Activated B cell treated with CpG ODN at 0.5 μM for 24 hours (primary cell): ENCODE measurements around the gene GZMM. TPM values are rescaled to one million over a fixed set of nuclear protein-coding genes. Genes with fewer than 3 reads are reported as not detected.

ENCODE experiments used
- ATAC-seq: fragments of 200-7000 bp; cut with Tn5 transposase; one replicate; pipeline ENCODE4 v1.10.0; 2021; ENCODE audit warnings: low read depth, mild to moderate bottlenecking, moderate library complexity
- CTCF ChIA-PET: fragments of 350-600 bp; sonication (Branson Sonifier 250); formaldehyde crosslinking; loops from one replicate; lab custom pipeline; 2021; ENCODE audit warnings: antibody characterized with exemption; lab: Charles Lee
- POLR2A ChIA-PET: fragments of 350-600 bp; sonication (Branson Sonifier 250); formaldehyde crosslinking; loops from one replicate; lab custom pipeline; 2021; ENCODE audit warnings: antibody characterized with exemption; lab: Charles Lee
- DNase-seq: peaks from one replicate; pipeline ENCODE4 v3.0.0; 2022
- H3K27ac Mint-ChIP-seq: one replicate; pipeline ENCODE4 v1.8.0; 2020; ENCODE audit warnings: mixed read lengths
- H3K27me3 Mint-ChIP-seq: one replicate; pipeline ENCODE4 v1.8.0; 2021; ENCODE audit warnings: mixed read lengths
- H3K36me3 Mint-ChIP-seq: one replicate; pipeline ENCODE4 v1.8.0; 2021; ENCODE audit warnings: low read depth, mixed read lengths
- H3K4me1 Mint-ChIP-seq: one replicate; pipeline ENCODE4 v1.8.0; 2021; ENCODE audit warnings: mixed read lengths
- H3K4me3 Mint-ChIP-seq: one replicate; pipeline ENCODE4 v1.8.0; 2020; ENCODE audit warnings: mild to moderate bottlenecking, mixed read lengths
- H3K9me3 Mint-ChIP-seq: one replicate; pipeline ENCODE4 v1.8.0; 2020; ENCODE audit warnings: mixed read lengths
- CTCF ChIP-seq: fragments of 200-600 bp; IDR thresholded peaks from one replicate; pipeline ENCODE4 v1.8.0; 2022; ENCODE audit warnings: antibody characterized with exemption, mild to moderate bottlenecking
- intact Hi-C: fragments of 100-400 bp; cut with micrococcal nuclease; formaldehyde crosslinking; loops from one replicate; pipeline ENCODE4 v1.15.1; 2024
- total RNA-seq: library from RNA; stranded (reverse); gene quantifications from 2 replicates; pipeline ENCODE4 v1.2.3, GENCODE V29; 2022

GZMM gene
- total RNA-seq, 1 donor from 2014 or later: not detected

- H3K36me3 Mint-ChIP-seq: no peaks in the 10 kb centered on the region
- H3K4me1 Mint-ChIP-seq: peaks cover 11% of the 10 kb centered on the region
- no peak for TF ChIP-seq CTCF
- H3K4me3 Mint-ChIP-seq: peak overlapping the region; percentile 44
- no peaks in the 10 kb centered on the region for H3K9me3 Mint-ChIP-seq
- H3K27me3 Mint-ChIP-seq: peaks cover 14% of the 10 kb centered on the region
- H3K27ac Mint-ChIP-seq: no peak overlapping the region
- intact Hi-C loops: loop anchor here (1.0 to 2.0 kb wide), 2 partner anchors 44 to 145 kb away; partner anchors contain the start of gene POLRMT
- ChIA-PET POLR2A (interaction anchor here (0.7 kb wide), 1 partner anchor 61 kb away, joined by 3 read pairs; no protein-coding TSS in a partner anchor), CTCF (no interaction called here)
- ATAC-seq: no peak
- peak; percentile 42 for DNase-seq
Observed at GRCh38 chr19:588741-589692, 45.2 kb downstream of the GZMM start.

DNA sequence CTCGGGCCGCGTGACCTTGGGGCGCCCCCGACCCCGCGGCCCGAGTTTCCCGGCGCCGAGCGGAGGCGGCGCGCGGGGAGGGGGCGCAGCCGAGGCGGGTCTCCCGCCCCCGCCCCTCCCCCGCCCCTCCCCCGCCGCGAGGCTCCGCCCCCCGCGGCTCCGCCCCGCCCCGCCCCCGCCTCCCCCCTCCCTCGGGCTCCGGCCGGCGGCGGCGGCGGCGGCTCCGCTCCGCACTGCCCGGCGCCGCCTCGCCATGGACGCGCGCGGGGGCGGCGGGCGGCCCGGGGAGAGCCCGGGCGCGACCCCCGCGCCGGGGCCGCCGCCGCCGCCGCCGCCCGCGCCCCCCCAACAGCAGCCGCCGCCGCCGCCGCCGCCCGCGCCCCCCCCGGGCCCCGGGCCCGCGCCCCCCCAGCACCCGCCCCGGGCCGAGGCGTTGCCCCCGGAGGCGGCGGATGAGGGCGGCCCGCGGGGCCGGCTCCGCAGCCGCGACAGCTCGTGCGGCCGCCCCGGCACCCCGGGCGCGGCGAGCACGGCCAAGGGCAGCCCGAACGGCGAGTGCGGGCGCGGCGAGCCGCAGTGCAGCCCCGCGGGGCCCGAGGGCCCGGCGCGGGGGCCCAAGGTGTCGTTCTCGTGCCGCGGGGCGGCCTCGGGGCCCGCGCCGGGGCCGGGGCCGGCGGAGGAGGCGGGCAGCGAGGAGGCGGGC, 46.0 kb downstream of the GZMM start, which contains the start of gene HCN2:
Gene HCN2 (plus strand): TSS at position 189 of the 703 bp plus-strand sequence. CDS start 65 bp downstream, at position 254.
- H3K27ac Mint-ChIP-seq: no peak within 1 kb of the TSS
- no peak for DNase-seq
- H3K4me3 Mint-ChIP-seq: peak within 1 kb of the TSS; percentile 44
- H3K9me3 Mint-ChIP-seq: no peaks in the 10 kb centered on the region
- H3K27me3 Mint-ChIP-seq: peaks cover 14% of the 10 kb centered on the region
- peaks cover 11% of the 10 kb centered on the region for H3K4me1 Mint-ChIP-seq
- intact Hi-C loops: loop anchor here (2.0 kb wide), 1 partner anchor 43 kb away; the partner anchor contains the start of gene POLRMT
- H3K36me3 Mint-ChIP-seq: no peaks in the 10 kb centered on the region
- TF ChIP-seq CTCF: no peak
- CTCF ChIA-PET: no interaction called here
- ATAC-seq: no peak
- POLR2A ChIA-PET: no interaction called here

DNA sequence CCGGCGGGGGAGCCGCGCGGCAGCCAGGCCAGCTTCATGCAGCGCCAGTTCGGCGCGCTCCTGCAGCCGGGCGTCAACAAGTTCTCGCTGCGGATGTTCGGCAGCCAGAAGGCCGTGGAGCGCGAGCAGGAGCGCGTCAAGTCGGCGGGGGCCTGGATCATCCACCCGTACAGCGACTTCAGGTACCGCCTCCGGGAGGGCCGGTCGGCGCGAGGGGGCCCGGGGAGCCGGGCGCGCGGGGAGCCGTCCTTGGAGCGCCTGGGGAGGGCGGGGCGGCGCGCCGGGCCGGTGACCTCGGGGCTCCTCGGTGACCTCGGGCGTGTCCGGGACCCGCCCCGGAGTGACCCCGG, 46.5 kb downstream of the GZMM start:
- Mint-ChIP-seq H3K27me3 (peaks cover 14% of the 10 kb centered on the region), H3K9me3 (no peaks in the 10 kb centered on the region), H3K27ac (no peak overlapping the region), H3K4me1 (peaks cover 11% of the 10 kb centered on the region), H3K36me3 (no peaks in the 10 kb centered on the region), H3K4me3 (no peak overlapping the region)
- ChIA-PET POLR2A (no interaction called here), CTCF (no interaction called here)
- DNase-seq: no peak
- peak; percentile 22 for ATAC-seq
- TF ChIP-seq CTCF: no peak
- intact Hi-C loops: no loop called here

DNA sequence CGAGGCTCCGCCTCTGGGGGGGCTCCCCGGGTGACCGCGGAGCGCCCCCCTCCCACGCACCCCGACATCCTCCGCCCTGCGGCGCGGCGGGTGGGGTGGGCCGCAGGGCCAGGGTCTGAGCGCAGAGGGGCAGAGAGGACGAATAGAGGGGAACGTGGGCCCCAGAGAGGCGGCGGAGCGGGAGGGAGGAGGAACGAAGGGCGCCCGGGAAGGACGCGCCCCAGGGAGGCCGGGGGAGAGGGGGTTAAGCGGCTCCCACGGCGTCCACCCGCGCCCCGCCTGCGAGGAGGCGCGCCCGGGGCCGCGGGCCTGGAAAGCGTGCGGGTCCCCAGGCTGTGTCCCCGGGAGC, 46.9 kb downstream of the GZMM start:
- peaks cover 14% of the 10 kb centered on the region for H3K27me3 Mint-ChIP-seq
- H3K4me3 Mint-ChIP-seq: no peak overlapping the region
- no peak for DNase-seq
- H3K9me3 Mint-ChIP-seq: no peaks in the 10 kb centered on the region
- ATAC-seq: no peak
- ChIA-PET CTCF (no interaction called here), POLR2A (no interaction called here)
- no peaks in the 10 kb centered on the region for H3K36me3 Mint-ChIP-seq
- TF ChIP-seq CTCF: no peak
- no peak overlapping the region for H3K27ac Mint-ChIP-seq
- H3K4me1 Mint-ChIP-seq: peaks cover 11% of the 10 kb centered on the region
- intact Hi-C loops: no loop called here
